Measurements from ENCODE around the gene CACNG1.

CACNG1 gene

GRCh38 chr17:67041941-67042899 lies 2.1 kb upstream of the CACNG1 start:
- Histone ChIP-seq H3K27ac (no peak overlapping the region), H3K4me3 (no peak overlapping the region)
- no peak for DNase-seq (ENCODE audit: low spot score)
- TF ChIP-seq CTCF (IDR thresholded peaks at IDR 0.05) = no peak

GRCh38 chr17:67043283-67043682 lies 1.1 kb upstream of the CACNG1 start:
- H3K4me3 ChIP-seq = no peak overlapping the region
- no peak overlapping the region for H3K27ac ChIP-seq
- no peak for DNase-seq (ENCODE audit: low spot score)
- no peak for TF ChIP-seq CTCF (IDR thresholded peaks at IDR 0.05)

- Histone ChIP-seq H3K4me3 (no peak overlapping the region), H3K27ac (no peak overlapping the region)
- no peak for TF ChIP-seq CTCF (IDR thresholded peaks at IDR 0.05)
- no peak for DNase-seq (ENCODE audit: low spot score)
These were observed 586 bp downstream of the CACNG1 start for GRCh38 chr17:67044940-67045339.

- no peak for DNase-seq (ENCODE audit: low spot score)
- Histone ChIP-seq H3K27ac (no peak overlapping the region), H3K4me3 (no peak overlapping the region)
- TF ChIP-seq CTCF (IDR thresholded peaks at IDR 0.05) = no peak
These were observed 2.0 kb downstream of the CACNG1 start for GRCh38 chr17:67046398-67046797.

GRCh38 chr17:67047382-67047781 lies 3.0 kb downstream of the CACNG1 start:
- H3K4me3 ChIP-seq = no peak overlapping the region
- no peak overlapping the region for H3K27ac ChIP-seq
- no peak for DNase-seq (ENCODE audit: low spot score)
- TF ChIP-seq CTCF (IDR thresholded peaks at IDR 0.05) = no peak

- no peak for DNase-seq (ENCODE audit: low spot score)
- H3K27ac ChIP-seq = no peak overlapping the region
- TF ChIP-seq CTCF (IDR thresholded peaks at IDR 0.05) = no peak
- H3K4me3 ChIP-seq = no peak overlapping the region
These were observed 4.8 kb downstream of the CACNG1 start for GRCh38 chr17:67049025-67049739.

All from coronary artery (tissue), 2 donors.